HepG2 (cell line): ENCODE results near the gene TSGA10. TPM values are rescaled to one million over a fixed set of nuclear protein-coding genes. Genes with fewer than 3 reads are reported as not detected.

Source experiments
- ATAC-seq: fragments of 200-7000 bp; cut with Tn5 transposase; 3 replicates; pipeline ENCODE4 v1.9.1; 2020; ENCODE audit warnings: mild to moderate bottlenecking, moderate library complexity
- BruUV-seq: library from RNA; stranded (reverse); fragments of 400-500 nt; replicated peaks from 2 replicates; lab custom pipeline; 2021; lab: Mats Ljungman, UMichigan
- CTCF ChIA-PET: fragments of 300-600 bp; formaldehyde crosslinking; extraction: SDS; loops from one replicate; lab custom pipeline; 2021; ENCODE audit warnings: low total read pairs, inconsistent platforms, low intra/inter-chr PET ratio; lab: Yijun Ruan, JAX
- POLR2A ChIA-PET: fragments of 350-600 bp; sonication (Branson Sonifier 250); formaldehyde crosslinking; loops from one replicate; lab custom pipeline; 2020; ENCODE audit warnings: antibody characterized with exemption, inconsistent platforms; lab: Yijun Ruan, JAX
- DNase-seq: peaks from one replicate; pipeline ENCODE4 v3.0.0-alpha.2; 2015; ENCODE audit warnings: low spot score
- FAIRE-seq: peaks from 3 replicates; lab custom pipeline; 2011; peaks lifted over from hg19 to GRCh38; lab: Jason Lieb, UNC
- H2AFZ ChIP-seq: one replicate; pipeline ENCODE4 v1.6.1; 2011; ENCODE audit warnings: low read length, inconsistent platforms
- H3K27ac ChIP-seq: fragments of 300-600 bp; 3 replicates; pipeline ENCODE4 v1.8.0; 2011; ENCODE audit warnings: mixed run types, mild to moderate bottlenecking, mixed read lengths, low read length, inconsistent platforms; ENCODE audit not compliant: insufficient read depth; ENCODE audit errors: extremely low read length
- H3K27me3 ChIP-seq, 2 experiments: fragments of 200-600 bp in 1 of 2; 2 replicates in 1 of 2; 3 replicates in 1 of 2; pipeline versions ENCODE4 v1.6.0 to v1.8.0; 2011; ENCODE audit warnings: low read length in 2 of 2, mild to moderate bottlenecking in 2 of 2, moderate library complexity in 2 of 2, inconsistent platforms in 1 of 2; ENCODE audit not compliant: insufficient read depth in 2 of 2, control insufficient read depth in 1 of 2
- H3K36me3 ChIP-seq, 2 experiments: fragments of 200-600 bp in 1 of 2; replicated peaks in 1 of 2; 2 replicates in 1 of 2; 3 replicates in 1 of 2; pipeline versions ENCODE4 v1.5.1 to v1.8.0; 2011; ENCODE audit warnings: low read length in 2 of 2, inconsistent platforms in 1 of 2; ENCODE audit not compliant: insufficient read depth in 2 of 2, control insufficient read depth in 1 of 2
- H3K4me1 ChIP-seq: 2 replicates; pipeline ENCODE4 v1.5.1; 2012; ENCODE audit warnings: low read length, inconsistent platforms; ENCODE audit not compliant: insufficient read depth
- H3K4me2 ChIP-seq: 2 replicates; pipeline ENCODE4 v1.6.0; 2011; ENCODE audit warnings: low read depth, low read length, inconsistent platforms
- H3K4me3 ChIP-seq, 3 experiments: fragments of 200-600 bp in 1 of 3; sonication (generic), shearing (Covaris generic) in 1 of 3; replicated peaks in 1 of 3; 2 replicates each; pipeline ENCODE4 v1.5.1; 2011 to 2016; ENCODE audit warnings: low read length in 3 of 3, inconsistent platforms in 2 of 3, low read depth in 2 of 3, mild to moderate bottlenecking in 2 of 3, control low read depth in 1 of 3, mixed read lengths in 1 of 3; ENCODE audit not compliant: insufficient read depth in 1 of 3
- H3K79me2 ChIP-seq: one replicate; pipeline ENCODE4 v1.6.1; 2011; ENCODE audit warnings: low read length, inconsistent platforms; ENCODE audit not compliant: insufficient read depth
- H3K9ac ChIP-seq: 2 replicates; pipeline ENCODE4 v1.6.0; 2011; ENCODE audit warnings: mild to moderate bottlenecking, low read depth, low read length, inconsistent platforms; ENCODE audit not compliant: insufficient read depth
- H3K9me3 ChIP-seq: 2 replicates; pipeline ENCODE4 v1.5.1; 2012; ENCODE audit warnings: mild to moderate bottlenecking, low read length
- H4K20me1 ChIP-seq: 2 replicates; pipeline ENCODE4 v1.6.0; 2011; ENCODE audit warnings: inconsistent platforms, mild to moderate bottlenecking, low read length, moderate library complexity; ENCODE audit not compliant: insufficient read depth
- NFKBIZ ChIP-seq: IDR thresholded peaks from 2 replicates; pipeline ENCODE4 v1.6.1; 2018; ENCODE audit warnings: missing genetic modification reagents, missing compliant biosample characterization
- NR2F6 ChIP-seq, 2 experiments: IDR thresholded peaks; 2 replicates each; pipeline ENCODE4 v1.6.1; 2016; ENCODE audit warnings: antibody characterized with exemption in 1 of 2, mild to moderate bottlenecking in 1 of 2
- SETDB1 ChIP-seq: sonication (generic); formaldehyde crosslinking; IDR thresholded peaks from 2 replicates; pipeline ENCODE4 v1.5.1; 2020; ENCODE audit warnings: missing genetic modification reagents, mild to moderate bottlenecking, borderline replicate concordance
- SMC3 ChIP-seq: IDR thresholded peaks from 2 replicates; pipeline ENCODE4 v1.6.1; 2011; ENCODE audit warnings: low read length, improper control_type of control experiment
- STAG1 ChIP-seq: sonication (generic); formaldehyde crosslinking; IDR thresholded peaks from 2 replicates; pipeline ENCODE4 v1.4.0; 2020; ENCODE audit warnings: missing genetic modification reagents
- ZNF124 ChIP-seq: sonication (generic); formaldehyde crosslinking; IDR thresholded peaks from 2 replicates; pipeline ENCODE4 v1.4.0; 2020; ENCODE audit warnings: missing genetic modification reagents
- ZNF432 ChIP-seq: sonication (generic); formaldehyde crosslinking; IDR thresholded peaks from 2 replicates; pipeline ENCODE4 v1.5.0; 2020; ENCODE audit warnings: missing genetic modification reagents, mild to moderate bottlenecking, borderline replicate concordance
- WGBS: methylation state at CpG from one replicate; pipeline ENCODE4 v1.1.6; 2017; ENCODE audit warnings: low lambda C conversion rate; 5-methylcytosine and 5-hydroxymethylcytosine counted together
- in situ Hi-C: cut with HindIII; loops from 2 replicates; pipeline ENCODE4 v1.10.0; 2017; ENCODE audit warnings: low pct_unique_long_range_greater_than_20kb; ENCODE audit not compliant: extremely low pct_ligation_motif_present
- intact Hi-C: fragments of 100-400 bp; cut with micrococcal nuclease; formaldehyde crosslinking; loops from one replicate; pipeline ENCODE4 v1.10.0; 2022; ENCODE audit not compliant: unreplicated experiment
- polyA plus RNA-seq, 8 experiments: library from polyadenylated mRNA; depleted of rRNA in 3 of 8; stranded (reverse) in 7 of 8; unstranded in 1 of 8; fragments of >200 nt; fragmentation: Illumina TruSeq in 4 of 8; extraction: Trizol in 4 of 8; gene quantifications; 2 replicates each; pipeline versions ENCODE4 v1.2.1 to v1.2.3, GENCODE V29; 2011 to 2016; ENCODE audit warnings: low read depth in 4 of 8, missing spikeins in 1 of 8, mixed read lengths in 1 of 8; ENCODE audit not compliant: insufficient read depth in 1 of 8
- total RNA-seq, 5 experiments: library from RNA; depleted of rRNA; stranded (reverse); fragments of >200 nt; fragmentation: Illumina TruSeq; extraction: Trizol; gene quantifications; 2 replicates each; pipeline ENCODE4 v1.2.3, GENCODE V29; 2016; ENCODE audit warnings: low read depth in 1 of 5
- TF ChIP-seq, protein P1 (sequence below): sonication (generic); formaldehyde crosslinking; IDR thresholded peaks from 2 replicates; pipeline ENCODE4 v1.4.0; 2020; ENCODE audit warnings: missing genetic modification reagents
- TF ChIP-seq, protein P2 (sequence below): sonication (generic); formaldehyde crosslinking; IDR thresholded peaks from 2 replicates; pipeline ENCODE4 v1.5.0; 2020; ENCODE audit warnings: mild to moderate bottlenecking, missing genetic modification reagents, moderate library complexity
- TF ChIP-seq, protein P3 (sequence below): sonication (generic); formaldehyde crosslinking; IDR thresholded peaks from 2 replicates; pipeline ENCODE4 v1.4.0; 2020; ENCODE audit warnings: missing genetic modification reagents, mild to moderate bottlenecking, borderline replicate concordance

The TSGA10 gene
- total and polyA plus RNA-seq, 2 of the 13 experiments (the other 11 are each of a cell fraction or from before 2014, with no cell fraction given), result 4.7 to 13.1 TPM

DNA sequence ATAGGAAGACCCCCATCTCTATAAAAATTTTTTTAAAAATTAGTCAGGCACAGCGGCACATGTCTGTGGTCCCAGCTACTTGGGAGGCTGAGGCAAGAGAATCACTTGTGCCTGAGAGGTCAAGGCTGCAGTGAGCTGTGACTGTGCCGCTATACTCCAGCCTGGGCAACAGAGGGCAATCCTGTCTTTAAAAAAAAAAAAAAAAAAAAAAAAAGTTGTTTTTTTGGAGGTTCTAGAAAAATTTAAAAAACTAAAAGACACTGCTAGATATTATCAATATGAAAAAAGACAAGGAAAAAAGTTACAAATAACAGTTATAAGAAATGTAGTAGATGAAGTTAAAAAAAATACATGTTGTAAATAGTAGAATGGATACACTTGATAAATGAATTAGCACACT is 69.3 kb downstream of the TSGA10 start:
- no TSS peak for BruUV-seq
- TF ChIP-seq SETDB1 (CRISPR knock-in tag), result no peak
- TF ChIP-seq, protein P1, sequence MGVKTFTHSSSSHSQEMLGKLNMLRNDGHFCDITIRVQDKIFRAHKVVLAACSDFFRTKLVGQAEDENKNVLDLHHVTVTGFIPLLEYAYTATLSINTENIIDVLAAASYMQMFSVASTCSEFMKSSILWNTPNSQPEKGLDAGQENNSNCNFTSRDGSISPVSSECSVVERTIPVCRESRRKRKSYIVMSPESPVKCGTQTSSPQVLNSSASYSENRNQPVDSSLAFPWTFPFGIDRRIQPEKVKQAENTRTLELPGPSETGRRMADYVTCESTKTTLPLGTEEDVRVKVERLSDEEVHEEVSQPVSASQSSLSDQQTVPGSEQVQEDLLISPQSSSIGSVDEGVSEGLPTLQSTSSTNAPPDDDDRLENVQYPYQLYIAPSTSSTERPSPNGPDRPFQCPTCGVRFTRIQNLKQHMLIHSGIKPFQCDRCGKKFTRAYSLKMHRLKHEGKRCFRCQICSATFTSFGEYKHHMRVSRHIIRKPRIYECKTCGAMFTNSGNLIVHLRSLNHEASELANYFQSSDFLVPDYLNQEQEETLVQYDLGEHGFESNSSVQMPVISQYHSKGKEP, result no peak
- 0 out of 2 replicates have a peak, but pooled peaks have one; percentile 21 for TF ChIP-seq NR2F6 (IDR thresholded peaks at IDR 0.05)
- TF ChIP-seq NR2F6 (CRISPR knock-in tag; IDR thresholded peaks at IDR 0.05), result no peak
- peak; percentile 45 for TF ChIP-seq SMC3
- TF ChIP-seq, protein P2, sequence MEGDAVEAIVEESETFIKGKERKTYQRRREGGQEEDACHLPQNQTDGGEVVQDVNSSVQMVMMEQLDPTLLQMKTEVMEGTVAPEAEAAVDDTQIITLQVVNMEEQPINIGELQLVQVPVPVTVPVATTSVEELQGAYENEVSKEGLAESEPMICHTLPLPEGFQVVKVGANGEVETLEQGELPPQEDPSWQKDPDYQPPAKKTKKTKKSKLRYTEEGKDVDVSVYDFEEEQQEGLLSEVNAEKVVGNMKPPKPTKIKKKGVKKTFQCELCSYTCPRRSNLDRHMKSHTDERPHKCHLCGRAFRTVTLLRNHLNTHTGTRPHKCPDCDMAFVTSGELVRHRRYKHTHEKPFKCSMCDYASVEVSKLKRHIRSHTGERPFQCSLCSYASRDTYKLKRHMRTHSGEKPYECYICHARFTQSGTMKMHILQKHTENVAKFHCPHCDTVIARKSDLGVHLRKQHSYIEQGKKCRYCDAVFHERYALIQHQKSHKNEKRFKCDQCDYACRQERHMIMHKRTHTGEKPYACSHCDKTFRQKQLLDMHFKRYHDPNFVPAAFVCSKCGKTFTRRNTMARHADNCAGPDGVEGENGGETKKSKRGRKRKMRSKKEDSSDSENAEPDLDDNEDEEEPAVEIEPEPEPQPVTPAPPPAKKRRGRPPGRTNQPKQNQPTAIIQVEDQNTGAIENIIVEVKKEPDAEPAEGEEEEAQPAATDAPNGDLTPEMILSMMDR (CRISPR knock-in tag), result peak; percentile 46
- TF ChIP-seq ZNF124 (CRISPR knock-in tag), result no peak
- no peak for TF ChIP-seq ZNF432
- TF ChIP-seq, protein P3, sequence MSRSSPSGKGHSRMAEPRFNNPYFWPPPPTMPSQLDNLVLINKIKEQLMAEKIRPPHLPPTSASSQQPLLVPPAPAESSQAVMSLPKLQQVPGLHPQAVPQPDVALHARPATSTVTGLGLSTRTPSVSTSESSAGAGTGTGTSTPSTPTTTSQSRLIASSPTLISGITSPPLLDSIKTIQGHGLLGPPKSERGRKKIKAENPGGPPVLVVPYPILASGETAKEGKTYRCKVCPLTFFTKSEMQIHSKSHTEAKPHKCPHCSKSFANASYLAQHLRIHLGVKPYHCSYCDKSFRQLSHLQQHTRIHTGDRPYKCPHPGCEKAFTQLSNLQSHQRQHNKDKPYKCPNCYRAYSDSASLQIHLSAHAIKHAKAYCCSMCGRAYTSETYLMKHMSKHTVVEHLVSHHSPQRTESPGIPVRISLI (CRISPR knock-in tag), result peak; percentile 84
- no peak for TF ChIP-seq NFKBIZ (CRISPR knock-in tag)
- peak; percentile 60 for TF ChIP-seq STAG1
- H3K9me3 ChIP-seq, result no peaks in the 10 kb centered on the region
- ChIA-PET POLR2A (no interaction called here), CTCF (no interaction called here)
- H3K27ac ChIP-seq, result no peak overlapping the region
- H3K79me2 ChIP-seq, result no peaks in the 10 kb centered on the region
- intact Hi-C loops (no loop called here), in situ Hi-C loops (no loop called here)
- H3K4me3 ChIP-seq, result no peak overlapping the region
- no peak overlapping the region for H3K9ac ChIP-seq
- no peaks in the 10 kb centered on the region for H3K36me3 ChIP-seq
- no peaks in the 10 kb centered on the region for H3K4me1 ChIP-seq
- H4K20me1 ChIP-seq, result no peaks in the 10 kb centered on the region
- 8% methylated on average over 2 of the region's 2 CpGs for WGBS
- H2AFZ ChIP-seq, result no peak overlapping the region
- DNase-seq (peak; percentile 20), FAIRE-seq (peak; percentile 56), ATAC-seq (peak; percentile 73)
- no peak overlapping the region for H3K4me2 ChIP-seq
- no peaks in the 10 kb centered on the region for H3K27me3 ChIP-seq
